Gastroesophageal sphincter (tissue), 3 donors: ENCODE results near the gene TMEM100.

Experiments
- EP300 ChIP-seq: sonication (generic); formaldehyde crosslinking; IDR thresholded peaks from one replicate; pipeline ENCODE4 v1.6.1; 2017; ENCODE audit warnings: antibody characterized with exemption, mild to moderate bottlenecking
- POLR2A ChIP-seq, 2 donors: fragments of 450-650 bp; IDR thresholded peaks; one replicate each; pipeline ENCODE4 v1.6.1; 2017; ENCODE audit warnings: antibody characterized with exemption in 2 of 2, mild to moderate bottlenecking in 2 of 2, moderate library complexity in 1 of 2
- POLR2AphosphoS5 ChIP-seq: sonication (generic); formaldehyde crosslinking; IDR thresholded peaks from one replicate; pipeline ENCODE4 v1.6.1; 2017; ENCODE audit warnings: antibody characterized with exemption
- TF ChIP-seq, protein P1 (sequence below), 4 experiments: fragments of 200-600 bp in 2 of 4; fragments of 450-650 bp in 2 of 4; sonication (generic) in 1 of 4; IDR thresholded peaks; one replicate each; pipeline ENCODE4 v1.5.1; 2017 to 2019; ENCODE audit warnings: antibody characterized with exemption in 4 of 4, mild to moderate bottlenecking in 2 of 4, moderate library complexity in 2 of 4

- TF ChIP-seq, protein P1, sequence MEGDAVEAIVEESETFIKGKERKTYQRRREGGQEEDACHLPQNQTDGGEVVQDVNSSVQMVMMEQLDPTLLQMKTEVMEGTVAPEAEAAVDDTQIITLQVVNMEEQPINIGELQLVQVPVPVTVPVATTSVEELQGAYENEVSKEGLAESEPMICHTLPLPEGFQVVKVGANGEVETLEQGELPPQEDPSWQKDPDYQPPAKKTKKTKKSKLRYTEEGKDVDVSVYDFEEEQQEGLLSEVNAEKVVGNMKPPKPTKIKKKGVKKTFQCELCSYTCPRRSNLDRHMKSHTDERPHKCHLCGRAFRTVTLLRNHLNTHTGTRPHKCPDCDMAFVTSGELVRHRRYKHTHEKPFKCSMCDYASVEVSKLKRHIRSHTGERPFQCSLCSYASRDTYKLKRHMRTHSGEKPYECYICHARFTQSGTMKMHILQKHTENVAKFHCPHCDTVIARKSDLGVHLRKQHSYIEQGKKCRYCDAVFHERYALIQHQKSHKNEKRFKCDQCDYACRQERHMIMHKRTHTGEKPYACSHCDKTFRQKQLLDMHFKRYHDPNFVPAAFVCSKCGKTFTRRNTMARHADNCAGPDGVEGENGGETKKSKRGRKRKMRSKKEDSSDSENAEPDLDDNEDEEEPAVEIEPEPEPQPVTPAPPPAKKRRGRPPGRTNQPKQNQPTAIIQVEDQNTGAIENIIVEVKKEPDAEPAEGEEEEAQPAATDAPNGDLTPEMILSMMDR (IDR thresholded peaks at IDR 0.05), result peak; percentile 54 to 85 (median 70)
- TF ChIP-seq EP300 (no peak), POLR2AphosphoS5 (no peak), POLR2A (IDR thresholded peaks at IDR 0.05) (no peak)
These were observed 13.2 kb upstream of the TMEM100 start for GRCh38 chr17:55735731-55736405.
